HEK293T (cell line): ENCODE results near the gene RTN4RL1.

ENCODE experiments used
- BHLHE40 ChIP-seq: fragments of 450-650 bp; IDR thresholded peaks from 2 replicates; pipeline ENCODE4 v1.6.1; 2016; ENCODE audit warnings: mild to moderate bottlenecking, moderate library complexity, borderline replicate concordance
- ELF4 ChIP-seq: fragments of 450-650 bp; IDR thresholded peaks from 2 replicates; pipeline ENCODE4 v1.6.1; 2017; ENCODE audit warnings: antibody characterized with exemption
- FOXA1 ChIP-seq: fragments of 450-650 bp; IDR thresholded peaks from 2 replicates; pipeline ENCODE4 v1.6.1; 2016; ENCODE audit warnings: mild to moderate bottlenecking
- FOXM1 ChIP-seq: fragments of 450-650 bp; IDR thresholded peaks from 2 replicates; pipeline ENCODE4 v1.6.1; 2017; ENCODE audit warnings: mild to moderate bottlenecking, borderline replicate concordance
- LEF1 ChIP-seq: fragments of 450-650 bp; IDR thresholded peaks from 2 replicates; pipeline ENCODE4 v1.6.1; 2017; ENCODE audit warnings: mild to moderate bottlenecking, borderline replicate concordance
- SP1 ChIP-seq: fragments of 450-650 bp; IDR thresholded peaks from 2 replicates; pipeline ENCODE4 v1.6.1; 2017

DNA sequence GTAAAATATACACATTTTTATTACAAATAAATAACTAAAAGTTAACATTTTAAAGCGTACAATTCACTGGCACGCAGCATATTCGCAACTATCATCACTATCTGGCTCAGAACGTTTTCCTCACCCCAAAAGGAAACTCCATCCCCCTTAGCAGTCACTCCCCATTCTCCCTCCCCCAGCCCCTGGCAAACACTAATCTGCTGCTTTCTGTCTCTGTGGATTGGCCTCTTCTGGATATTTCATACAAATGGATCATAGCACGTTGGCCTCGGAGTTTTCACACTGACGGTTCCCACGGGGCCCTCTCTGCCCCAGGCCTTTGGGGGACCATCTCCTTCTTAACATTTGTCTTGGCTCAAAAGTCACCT, 64.6 kb downstream of the RTN4RL1 start:
- TF ChIP-seq BHLHE40 (no peak), LEF1 (no peak), ELF4 (no peak), FOXM1 (no peak), SP1 (no peak), FOXA1 (no peak)
